ENCODE measurements around the gene CYP8B1. TPM values are rescaled to one million over a fixed set of nuclear protein-coding genes. Genes with fewer than 3 reads are reported as not detected.

The CYP8B1 gene
- total and polyA plus RNA-seq, 2 of the 8 experiments (the other 6 are each of a cell fraction or from before 2014, with no cell fraction given) = not detected

DNA sequence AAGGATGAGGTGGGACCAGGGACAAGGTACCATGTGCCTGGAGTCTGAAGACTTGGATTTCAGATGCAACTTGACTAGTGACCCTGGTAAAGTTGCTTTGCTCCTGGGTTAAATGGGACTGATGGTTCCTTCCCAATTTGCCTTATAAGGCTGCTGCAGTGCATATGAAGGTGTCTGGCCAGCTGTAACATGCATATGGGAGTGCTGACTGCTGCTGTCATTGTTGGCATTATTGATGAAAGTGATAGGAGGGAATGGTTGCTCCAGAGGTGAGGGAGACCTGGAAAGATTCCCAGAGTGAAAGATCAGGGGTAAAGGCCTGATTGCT, 20.5 kb downstream of the CYP8B1 start:
- no peak for FAIRE-seq
- CTCF ChIA-PET (ENCODE audit: partially characterized antibody) = no interaction called here
- TF ChIP-seq ZNF274 (IDR thresholded peaks at IDR 0.05; ENCODE audit: borderline replicate concordance, extremely low read depth, low read length) (no peak), RNF2 (IDR thresholded peaks at IDR 0.05; ENCODE audit: borderline replicate concordance, low read depth, low read length, missing control alignments, poor library complexity, severe bottlenecking) (no peak)

More for the DNA sequence above, 20.5 kb downstream of the CYP8B1 start:
- POLR2A ChIA-PET (ENCODE audit: partially characterized antibody) = no interaction called here
- Histone ChIP-seq H4K5ac (ENCODE audit: insufficient read length, low read depth, low read length) (no peak overlapping the region), H2AFZ (ENCODE audit: low read length) (no peak overlapping the region), H3K23ac (ENCODE audit: insufficient read length) (no peak overlapping the region), H4K8ac (ENCODE audit: extremely low read depth, insufficient read depth, low read length) (no peak overlapping the region), H2BK15ac (ENCODE audit: low read length) (no peak overlapping the region), H4K20me1 (replicated peaks in 1 of 2; ENCODE audit: control insufficient read depth in 1 of 2, insufficient read depth in 2 of 2, low read length in 2 of 2) (no peaks in the 10 kb centered on the region), H2BK5ac (ENCODE audit: low read depth, low read length) (no peak overlapping the region), H3K79me1 (ENCODE audit: low read depth, low read length) (no peaks in the 10 kb centered on the region), H3K4me3 (ENCODE audit: extremely low read depth in 1 of 4, insufficient read depth in 2 of 4, low read depth in 3 of 4, low read length in 4 of 4) (no peak overlapping the region), H3K56ac (replicated peaks; ENCODE audit: insufficient read length, low read depth, low read length) (no peak overlapping the region), H3K18ac (ENCODE audit: extremely low read depth, low read length) (no peak overlapping the region), H3K27ac (ENCODE audit: low read depth, low read length) (no peak overlapping the region), H3K9ac (replicated peaks in 1 of 4; ENCODE audit: extremely low read depth in 1 of 4, low read depth in 3 of 4, low read length in 3 of 4) (no peak overlapping the region), H2BK120ac (replicated peaks; ENCODE audit: low read depth, low read length) (no peak overlapping the region), H3K4ac (replicated peaks; ENCODE audit: insufficient read length, low read depth, low read length) (no peak overlapping the region), H2AK5ac (ENCODE audit: low read depth, low read length) (no peak overlapping the region), H3K27me3 (replicated peaks in 1 of 4; ENCODE audit: control insufficient read depth in 3 of 4, extremely low read depth in 1 of 4, insufficient read depth in 3 of 4, low read length in 3 of 4) (no peaks in the 10 kb centered on the region), H3K4me1 (replicated peaks in 1 of 4; ENCODE audit: control insufficient read depth in 3 of 4, insufficient read depth in 4 of 4, low read length in 3 of 4) (no peaks in the 10 kb centered on the region), H3K9me3 (ENCODE audit: insufficient read depth in 2 of 2, low read depth in 1 of 2, low read length in 1 of 2) (no peaks in the 10 kb centered on the region; a peak in 1 of 4 replicates), H3K14ac (ENCODE audit: insufficient read length) (no peak overlapping the region), H3K4me2 (ENCODE audit: insufficient read depth in 1 of 2, low read depth in 2 of 2, low read length in 2 of 2) (no peak overlapping the region), H4K91ac (replicated peaks; ENCODE audit: insufficient read length, low read length) (no peak overlapping the region), H2BK20ac (ENCODE audit: low read length) (no peak overlapping the region), H2BK12ac (ENCODE audit: low read depth, low read length) (no peak overlapping the region), H3K36me3 (ENCODE audit: control insufficient read depth in 2 of 4, insufficient read depth in 4 of 4, low read length in 3 of 4) (no peaks in the 10 kb centered on the region), H3K23me2 (ENCODE audit: low read depth, low read length) (no peaks in the 10 kb centered on the region), H3K79me2 (ENCODE audit: control insufficient read depth in 1 of 2, insufficient read depth in 2 of 2, low read length in 2 of 2) (no peaks in the 10 kb centered on the region)
- no peak for DNase-seq (ENCODE audit: low read depth in 1 of 2, low spot score in 2 of 2)

Data from H1 (cell line).